Stimulated activated CD8-positive, alpha-beta memory T cell treated with anti-CD3 and anti-CD28 coated beads, Interleukin-15, amount 100 ng/mL, for 24 hours (primary cell): ENCODE results near the gene TIMP1.

Source experiments
- DNase-seq: peaks from one replicate; pipeline ENCODE4 v3.0.0-alpha.2; 2020; ENCODE audit warnings: low read depth

The TIMP1 gene

DNA sequence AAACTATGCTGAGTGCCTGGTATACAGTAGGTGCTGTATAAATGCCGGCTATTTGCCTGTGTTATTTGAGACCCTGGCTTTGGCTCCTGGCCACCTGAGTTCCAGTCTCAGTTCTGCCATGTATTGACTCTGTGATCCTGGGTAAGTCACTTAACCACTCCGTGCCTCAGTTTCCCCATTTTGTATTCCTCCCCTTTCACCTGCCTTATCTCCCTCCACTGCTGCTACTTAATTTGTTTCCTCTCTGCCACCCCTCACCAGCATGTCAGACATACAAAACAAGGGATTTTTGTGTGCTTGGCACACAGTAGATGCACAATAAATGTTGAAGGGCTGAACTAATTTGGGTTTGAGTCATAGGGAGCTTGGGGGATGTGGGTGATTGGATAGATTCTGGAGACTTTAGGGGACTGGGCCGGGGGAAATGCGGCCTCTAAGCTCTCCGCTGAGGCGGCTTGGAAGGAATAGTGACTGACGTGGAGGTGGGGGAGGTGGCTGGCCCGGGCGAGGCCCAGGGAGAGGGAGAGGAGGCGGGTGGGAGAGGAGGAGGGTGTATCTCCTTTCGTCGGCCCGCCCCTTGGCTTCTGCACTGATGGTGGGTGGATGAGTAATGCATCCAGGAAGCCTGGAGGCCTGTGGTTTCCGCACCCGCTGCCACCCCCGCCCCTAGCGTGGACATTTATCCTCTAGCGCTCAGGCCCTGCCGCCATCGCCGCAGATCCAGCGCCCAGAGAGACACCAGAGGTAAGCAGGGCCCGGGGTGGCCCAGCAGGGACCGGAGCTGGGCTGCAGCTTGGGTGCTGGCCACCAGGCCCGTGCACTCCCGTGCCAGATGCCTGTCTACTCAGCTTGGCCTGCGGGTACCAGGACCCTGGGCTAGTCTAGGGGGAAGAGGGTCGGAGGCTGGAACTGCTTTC, at the start of gene TIMP1:
TSS of gene TIMP1 (plus strand) at position 706 of the 917 bp plus-strand sequence. CDS start 980 bp downstream, outside the sequence.
- DNase-seq, result peak; percentile 24

DNA sequence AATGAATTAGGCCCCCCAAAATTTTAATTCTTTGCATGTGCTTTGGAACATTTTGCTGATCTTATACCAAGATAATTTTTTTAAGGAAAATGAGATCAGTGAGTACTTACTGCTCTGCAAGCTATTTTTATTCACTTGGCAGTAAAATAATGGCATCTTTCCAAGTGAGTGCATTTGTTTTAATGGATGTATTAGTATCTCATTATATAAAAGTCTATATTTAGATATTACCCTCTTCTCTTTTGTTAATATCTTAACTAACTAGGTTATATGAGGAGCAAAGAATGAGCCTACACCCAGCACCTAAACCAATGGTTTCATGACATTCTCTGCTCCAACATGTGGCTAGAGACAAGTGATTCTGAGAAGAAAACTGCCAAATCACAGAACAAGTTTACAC, 42.4 kb upstream of the TIMP1 start:
- no peak for DNase-seq

DNA sequence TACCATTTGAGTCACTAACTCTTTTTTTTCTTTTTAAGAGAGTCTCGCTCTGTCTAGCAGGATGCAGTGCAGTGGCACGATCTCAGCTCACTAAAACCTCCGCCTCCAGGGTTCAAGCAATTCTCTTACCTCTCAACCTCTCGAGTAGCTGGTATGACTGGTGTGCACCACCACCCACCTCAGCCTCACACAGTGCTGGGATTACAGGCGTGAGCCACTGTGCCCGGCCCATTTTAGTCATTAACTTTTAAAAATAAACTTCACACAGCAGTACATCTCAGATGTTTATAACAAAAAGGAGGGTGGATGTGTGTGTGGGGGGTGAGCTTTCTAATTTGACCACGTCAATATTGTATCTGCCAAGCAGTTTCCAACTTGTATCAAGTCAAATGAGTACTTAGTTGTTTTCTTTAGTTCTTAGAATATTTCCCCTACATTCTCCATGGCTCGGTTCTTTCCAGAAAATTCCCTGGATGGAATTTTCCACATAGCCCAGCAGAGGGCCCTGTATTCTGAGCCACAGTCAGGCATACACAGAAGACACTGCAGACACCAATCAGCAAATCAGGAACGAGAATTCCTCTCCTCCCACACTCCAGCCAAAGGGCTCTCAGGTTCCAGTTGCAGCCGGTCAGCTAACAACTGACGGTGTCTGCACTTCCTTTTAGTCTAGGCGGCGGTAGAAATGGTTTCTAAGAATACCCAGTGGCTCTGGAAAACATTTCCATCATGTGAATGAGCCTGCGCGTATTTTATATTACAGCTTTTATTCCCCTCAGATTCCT, 41.3 kb upstream of the TIMP1 start:
- DNase-seq, result no peak

DNA sequence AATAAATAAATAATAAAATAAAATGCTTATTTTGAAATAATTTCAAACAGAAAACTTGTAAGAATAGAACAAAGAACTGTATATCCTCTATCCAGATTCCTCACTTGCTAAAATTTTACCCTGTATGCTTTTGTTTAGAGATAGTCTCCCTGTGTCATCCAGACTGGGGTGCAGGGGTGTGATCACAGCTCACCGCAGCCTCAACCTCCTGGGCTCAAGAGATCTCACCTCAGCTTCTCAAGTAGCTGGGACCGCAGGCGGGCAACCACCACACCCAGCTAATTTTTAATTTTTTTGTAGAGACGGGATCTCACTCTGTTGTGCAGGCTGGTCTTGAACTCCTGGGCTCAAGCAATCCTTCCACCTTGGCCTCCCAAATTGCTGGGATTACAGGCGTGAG, 38.7 kb upstream of the TIMP1 start:
- DNase-seq, result no peak

DNA sequence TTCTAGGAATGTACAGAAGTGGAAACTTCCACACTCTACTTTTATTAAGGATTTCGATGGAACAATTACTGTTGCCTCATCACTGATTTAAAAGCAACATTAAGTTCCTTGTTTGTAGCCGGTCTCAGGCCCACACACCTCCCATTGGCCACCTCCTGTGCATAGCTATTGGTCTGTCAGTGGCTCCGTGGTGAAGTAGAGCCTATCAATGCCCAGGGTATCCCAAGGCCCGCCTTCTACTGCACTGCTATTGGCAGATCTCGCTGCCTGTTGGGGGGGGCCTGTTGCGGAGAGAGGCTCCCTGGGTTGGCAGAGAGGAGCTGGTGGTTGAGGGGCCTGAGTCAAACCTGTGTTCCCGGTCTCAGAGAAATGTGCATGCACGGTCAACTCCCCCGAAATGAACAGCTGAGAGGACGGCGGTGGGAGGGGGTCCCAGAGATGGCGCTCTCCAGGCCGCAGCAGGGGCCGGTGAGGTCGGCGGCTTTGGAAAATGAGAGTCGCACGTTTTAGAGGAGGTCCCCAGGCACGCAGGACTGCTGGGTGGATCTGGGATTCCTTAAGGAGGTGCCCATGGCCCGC, 26.1 kb upstream of the TIMP1 start:
- DNase-seq, result peak; percentile 33

DNA sequence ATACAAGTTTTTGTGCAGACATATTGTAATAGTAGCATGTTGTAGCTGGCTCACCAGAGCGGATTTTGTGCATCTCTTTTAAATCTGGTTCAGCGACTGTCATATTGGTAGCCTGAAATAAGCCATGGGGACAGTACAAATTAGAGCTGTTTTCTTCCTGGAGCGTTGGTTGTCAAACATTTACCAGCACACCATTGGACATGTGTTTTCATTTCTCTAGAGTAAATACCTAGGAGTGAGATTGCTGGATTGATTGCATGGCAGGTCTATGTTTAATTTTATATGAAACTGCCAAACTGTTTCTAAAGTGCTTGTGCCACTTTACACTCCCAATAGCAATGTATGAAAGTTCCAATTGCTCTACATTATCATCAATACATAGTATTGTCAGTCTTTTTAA, 23.8 kb upstream of the TIMP1 start:
- DNase-seq, result no peak

DNA sequence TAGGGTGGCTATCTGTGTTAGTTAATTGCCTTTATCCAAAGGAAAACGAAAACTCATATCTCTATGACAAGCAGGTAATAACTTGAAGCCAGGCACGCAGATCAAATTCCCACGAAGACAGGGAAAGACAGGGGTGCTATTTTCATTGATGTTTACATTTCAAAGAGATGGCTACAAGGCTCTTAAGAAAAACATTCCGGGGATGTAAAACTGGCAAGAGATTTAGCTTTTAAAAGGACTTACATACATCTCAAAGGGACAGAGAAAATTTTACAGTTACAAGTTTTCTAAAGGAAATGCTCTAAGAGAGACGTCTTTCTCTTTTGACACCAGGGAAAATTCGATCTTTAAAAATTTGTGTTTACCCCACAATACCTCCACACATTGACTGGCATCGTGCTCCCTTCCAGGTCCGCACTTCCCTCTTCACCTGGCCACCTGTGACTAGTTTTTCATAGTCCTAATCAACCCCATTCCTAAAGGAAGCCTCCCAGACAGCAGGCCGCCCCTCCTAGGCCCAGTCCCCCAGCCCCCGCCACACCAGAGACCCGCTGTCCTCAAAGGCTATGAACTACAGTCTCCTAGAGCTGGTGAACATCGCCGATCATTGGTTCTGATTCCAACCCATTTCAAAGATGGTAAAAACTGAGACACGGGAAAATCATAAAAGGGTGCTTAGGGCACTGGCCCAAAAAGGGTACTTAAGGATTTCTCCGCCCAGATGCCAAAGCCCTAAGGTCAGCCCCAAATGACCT, 21.9 kb upstream of the TIMP1 start:
- no peak for DNase-seq

DNA sequence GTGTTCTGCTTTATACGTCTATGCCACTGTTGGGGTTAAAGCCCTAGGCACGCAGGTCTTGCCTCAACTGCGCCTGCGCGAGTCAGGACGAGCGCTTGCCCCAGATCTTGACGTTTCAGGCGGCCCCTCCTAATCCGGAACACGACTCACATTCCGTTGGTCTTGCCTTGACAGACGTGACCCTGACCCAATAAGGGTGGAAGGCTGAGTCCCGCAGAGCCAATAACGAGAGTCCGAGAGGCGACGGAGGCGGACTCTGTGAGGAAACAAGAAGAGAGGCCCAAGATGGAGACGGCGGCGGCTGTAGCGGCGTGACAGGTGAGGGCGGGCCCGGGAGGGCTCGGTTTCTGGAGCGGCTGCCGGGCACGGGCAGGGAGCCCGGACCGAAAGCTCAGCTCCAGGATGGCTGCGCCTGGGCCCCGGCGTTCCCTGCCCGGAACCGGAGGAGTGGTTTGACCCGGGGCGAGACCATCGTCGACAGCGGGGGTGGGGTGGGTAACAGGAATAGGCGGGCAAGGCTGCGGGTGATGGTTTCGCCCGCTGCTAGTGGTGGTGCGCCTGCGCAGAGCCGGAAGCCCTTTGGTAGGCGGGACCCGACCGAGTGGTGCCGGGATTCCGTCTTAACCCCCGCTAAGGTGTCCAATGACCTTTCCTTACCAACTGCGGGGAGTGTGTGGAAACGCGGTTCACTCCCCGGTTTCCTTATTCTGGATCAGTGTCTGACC, 21.1 kb upstream of the TIMP1 start, which contains the start of gene ARAF:
TSS of gene ARAF (plus strand) at position 272 of the 725 bp plus-strand sequence. CDS start 1,763 bp downstream, outside the sequence.
- DNase-seq, result peak; percentile 66

DNA sequence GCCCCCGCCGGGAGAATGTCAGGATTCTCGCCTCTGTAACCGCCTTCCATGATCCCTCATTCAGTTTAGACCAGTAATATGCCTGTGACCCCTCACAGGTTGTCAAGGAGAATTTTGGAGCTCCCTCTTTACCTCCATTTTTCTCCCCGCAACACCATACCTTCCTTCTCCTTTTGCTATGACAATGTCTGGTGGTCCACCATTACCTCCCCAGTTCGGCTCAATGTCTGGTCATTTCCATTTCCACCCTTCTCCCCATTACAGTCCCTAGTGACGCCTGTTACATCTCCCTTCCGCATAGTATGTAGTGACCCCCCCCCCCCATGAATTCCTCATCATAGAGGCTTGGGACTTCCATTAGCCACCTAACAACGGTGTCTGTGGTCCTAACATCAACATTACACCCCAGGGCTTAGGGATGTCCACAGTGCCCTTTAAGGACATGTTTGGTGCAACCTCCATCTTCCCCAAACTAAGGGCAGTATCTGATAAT, 20.5 kb upstream of the TIMP1 start:
- DNase-seq, result no peak

DNA sequence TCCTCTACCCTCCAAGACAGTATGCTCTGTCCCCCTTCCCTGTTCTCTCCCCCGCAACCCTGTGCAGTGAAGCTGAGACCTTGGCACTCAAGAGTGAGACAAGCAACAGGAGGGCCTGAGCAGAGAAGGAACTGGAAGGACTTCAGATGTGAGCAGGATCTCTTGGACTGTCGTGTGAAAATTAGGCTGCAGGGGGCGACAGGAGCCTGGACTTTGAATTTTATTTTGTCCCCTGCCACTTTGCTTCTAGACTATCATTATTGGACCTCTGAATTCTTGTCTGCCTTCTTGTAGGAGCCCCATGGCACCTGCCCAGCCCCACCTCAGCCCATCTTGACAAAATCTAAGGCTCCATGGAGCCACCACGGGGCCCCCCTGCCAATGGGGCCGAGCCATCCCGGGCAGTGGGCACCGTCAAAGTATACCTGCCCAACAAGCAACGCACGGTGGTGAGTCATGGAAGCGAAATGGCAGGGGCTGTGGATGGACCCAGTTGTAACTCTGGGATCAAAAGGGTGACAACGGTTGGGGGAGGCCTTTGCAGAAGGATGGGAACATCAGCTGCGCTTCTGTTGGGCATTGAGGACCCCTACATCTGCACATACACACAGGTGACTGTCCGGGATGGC, 19.5 kb upstream of the TIMP1 start:
- DNase-seq, result no peak

DNA sequence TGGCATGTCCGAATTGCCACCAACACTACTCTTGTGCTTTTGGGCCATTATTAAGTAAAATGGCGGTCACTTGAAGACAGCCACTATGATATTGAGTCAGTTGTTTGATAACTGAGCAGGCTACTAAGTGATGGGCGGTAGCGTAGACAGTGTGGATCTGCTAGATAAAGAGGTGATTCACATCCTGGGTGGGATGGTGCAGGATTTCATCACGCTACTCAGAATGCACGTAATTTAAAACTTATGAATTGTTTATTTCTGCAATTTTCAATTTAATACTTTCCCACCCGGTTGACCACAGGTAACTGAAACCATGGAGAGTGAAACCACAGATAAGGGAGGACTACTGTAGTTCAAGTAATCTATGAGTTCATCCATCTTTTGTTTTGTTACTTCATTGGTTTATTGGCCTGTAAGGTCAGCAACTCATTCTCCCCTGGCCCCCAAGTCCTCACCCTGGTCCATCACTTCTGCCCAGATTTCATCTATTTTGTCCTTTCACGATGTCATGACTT, 18.4 kb upstream of the TIMP1 start:
- DNase-seq, result no peak

DNA sequence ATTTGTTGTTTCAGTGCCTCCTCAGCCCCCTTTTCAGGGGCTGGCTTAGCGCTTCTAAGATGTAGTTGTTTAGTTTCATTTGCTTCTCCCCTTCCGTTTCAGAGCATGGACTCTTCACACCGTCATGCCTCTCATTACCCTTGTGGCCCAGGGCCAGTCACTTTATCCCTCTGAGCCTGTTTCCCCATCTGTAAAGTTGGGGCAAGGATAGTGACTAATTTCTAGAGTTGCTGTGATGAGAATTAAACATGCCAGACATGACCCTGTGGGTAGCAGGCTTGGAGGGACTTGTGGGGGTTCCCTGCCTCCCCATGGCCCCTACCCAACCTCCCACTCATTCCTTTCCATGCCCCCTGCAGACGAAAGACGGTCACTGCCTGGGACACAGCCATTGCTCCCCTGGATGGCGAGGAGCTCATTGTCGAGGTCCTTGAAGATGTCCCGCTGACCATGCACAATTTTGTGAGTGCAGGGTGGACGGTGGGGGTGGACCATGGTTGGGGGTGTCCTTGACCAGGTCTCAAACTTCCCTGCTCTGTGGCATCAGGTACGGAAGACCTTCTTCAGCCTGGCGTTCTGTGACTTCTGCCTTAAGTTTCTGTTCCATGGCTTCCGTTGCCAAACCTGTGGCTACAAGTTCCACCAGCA, 17.7 kb upstream of the TIMP1 start:
- no peak for DNase-seq

DNA sequence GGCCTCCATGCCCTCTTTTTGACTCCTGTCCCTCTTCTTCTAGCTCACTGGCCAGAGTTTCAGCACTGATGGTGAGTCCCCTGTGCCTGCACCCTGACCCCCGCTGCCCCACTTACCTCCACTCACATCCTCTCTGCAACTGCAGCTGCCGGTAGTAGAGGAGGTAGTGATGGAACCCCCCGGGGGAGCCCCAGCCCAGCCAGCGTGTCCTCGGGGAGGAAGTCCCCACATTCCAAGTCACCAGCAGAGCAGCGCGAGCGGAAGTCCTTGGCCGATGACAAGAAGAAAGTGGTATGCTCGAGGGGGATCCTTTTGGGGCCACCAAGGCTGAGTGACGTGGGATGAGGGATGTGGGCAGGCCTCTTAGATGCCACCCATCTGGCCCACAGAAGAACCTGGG, 15.4 kb upstream of the TIMP1 start:
- DNase-seq, result no peak

DNA sequence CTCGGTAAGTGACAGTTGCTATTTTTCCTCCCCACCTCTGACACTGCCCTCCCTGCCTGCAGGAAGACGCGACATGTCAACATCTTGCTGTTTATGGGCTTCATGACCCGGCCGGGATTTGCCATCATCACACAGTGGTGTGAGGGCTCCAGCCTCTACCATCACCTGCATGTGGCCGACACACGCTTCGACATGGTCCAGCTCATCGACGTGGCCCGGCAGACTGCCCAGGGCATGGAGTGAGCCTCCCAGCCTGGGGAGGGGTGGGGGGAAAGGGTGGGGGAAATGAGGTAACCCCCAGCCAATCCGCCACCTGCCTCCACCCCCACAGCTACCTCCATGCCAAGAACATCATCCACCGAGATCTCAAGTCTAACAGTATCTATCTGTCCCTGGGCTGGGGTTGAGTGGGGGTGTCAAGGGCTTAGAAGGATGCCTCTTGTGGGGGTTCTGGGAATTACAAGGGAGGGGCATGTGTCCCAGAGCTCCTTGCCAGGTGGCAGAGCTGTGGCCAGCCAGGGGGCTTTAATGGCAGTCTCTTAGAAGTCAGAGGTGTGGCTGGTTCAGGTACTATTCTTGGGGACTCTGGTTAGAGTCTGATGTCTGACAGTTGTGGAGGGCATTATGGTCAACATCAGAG, 13.5 kb upstream of the TIMP1 start:
- DNase-seq, result no peak

DNA sequence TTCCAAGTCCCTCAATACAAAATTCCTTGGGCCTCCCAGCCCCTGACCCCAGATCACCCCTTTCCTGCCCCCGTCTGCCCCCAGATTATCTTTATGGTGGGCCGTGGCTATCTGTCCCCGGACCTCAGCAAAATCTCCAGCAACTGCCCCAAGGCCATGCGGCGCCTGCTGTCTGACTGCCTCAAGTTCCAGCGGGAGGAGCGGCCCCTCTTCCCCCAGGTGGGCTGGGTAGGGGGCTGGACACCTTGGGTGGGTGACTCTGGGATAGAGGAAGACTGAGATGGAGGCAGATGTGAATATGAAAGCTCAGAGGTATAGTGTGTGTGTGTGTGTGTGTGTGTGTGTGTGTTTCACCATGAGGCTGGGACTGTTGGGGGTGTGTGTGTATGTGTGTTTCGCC, 11.4 kb upstream of the TIMP1 start:
- no peak for DNase-seq

DNA sequence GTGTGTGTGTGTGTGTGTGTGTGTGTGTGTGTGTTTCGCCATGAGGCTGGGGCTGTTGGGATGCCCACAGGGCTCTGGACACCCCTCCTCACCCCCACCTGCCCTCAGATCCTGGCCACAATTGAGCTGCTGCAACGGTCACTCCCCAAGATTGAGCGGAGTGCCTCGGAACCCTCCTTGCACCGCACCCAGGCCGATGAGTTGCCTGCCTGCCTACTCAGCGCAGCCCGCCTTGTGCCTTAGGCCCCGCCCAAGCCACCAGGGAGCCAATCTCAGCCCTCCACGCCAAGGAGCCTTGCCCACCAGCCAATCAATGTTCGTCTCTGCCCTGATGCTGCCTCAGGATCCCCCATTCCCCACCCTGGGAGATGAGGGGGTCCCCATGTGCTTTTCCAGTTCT, 11.0 kb upstream of the TIMP1 start:
- no peak for DNase-seq

DNA sequence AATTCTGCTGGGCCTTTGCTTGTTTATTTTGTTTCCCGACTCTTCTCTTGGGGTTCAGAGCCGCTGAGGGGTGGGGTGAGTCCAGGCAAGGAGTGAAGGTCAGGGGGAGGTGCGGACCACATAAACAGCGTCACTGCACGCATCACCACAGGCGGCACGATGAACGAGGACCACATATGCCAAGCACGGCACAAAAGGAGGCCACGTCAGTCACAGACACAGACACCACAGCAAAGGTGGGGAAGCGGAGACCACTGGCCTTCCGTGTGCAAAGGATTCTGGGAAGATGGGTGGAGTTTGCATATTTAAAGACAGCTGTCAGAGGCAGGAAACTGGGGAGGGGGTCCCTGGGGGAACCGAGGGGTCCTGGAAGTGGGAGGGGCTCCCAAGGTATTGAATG, 10.3 kb upstream of the TIMP1 start:
- DNase-seq, result no peak

DNA sequence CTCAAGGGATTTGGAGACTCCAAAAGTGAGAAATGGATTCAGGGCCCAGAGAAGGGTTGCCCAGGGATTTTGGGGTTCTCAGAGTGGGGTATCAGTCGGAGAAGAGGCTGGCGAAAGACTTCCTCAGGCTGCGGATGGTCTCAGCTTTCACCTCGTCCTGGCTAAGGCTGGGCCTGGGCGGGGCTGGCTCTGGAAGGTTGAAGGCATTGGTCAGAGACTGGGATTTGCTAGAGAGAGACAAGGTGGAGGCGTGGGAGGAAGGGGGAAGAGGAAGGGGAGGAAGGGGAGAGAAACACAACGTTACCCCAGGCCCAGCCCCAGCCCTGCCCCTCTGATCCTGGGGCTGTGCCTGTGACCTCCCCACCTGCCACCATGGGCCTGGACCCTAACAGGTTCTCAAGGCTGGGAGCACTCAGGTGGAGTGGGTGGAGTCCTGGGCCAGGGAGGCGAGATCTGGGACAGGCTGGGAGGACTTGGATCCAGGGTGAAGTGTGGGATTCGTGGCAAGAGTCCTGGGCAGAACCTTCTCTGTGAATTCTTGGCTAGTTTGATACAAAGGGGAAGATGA, 9.4 kb upstream of the TIMP1 start:
- DNase-seq, result no peak
